ENCODE data around the gene CBR4. TPM values are rescaled to one million over a fixed set of nuclear protein-coding genes. Genes with fewer than 3 reads are reported as not detected.

Gene CBR4
- 10 to 100 TPM; 16.0 to 17.8 TPM for total RNA-seq

- no peaks in the 10 kb centered on the region for H3K9me3 Mint-ChIP-seq (ENCODE audit: low read depth)
- H3K27ac Mint-ChIP-seq = peak within 1 kb of the TSS; percentile 85
- H3K27me3 Mint-ChIP-seq = no peaks in the 10 kb centered on the region
- ATAC-seq (peak; percentile 99), DNase-seq (peak; percentile 98)
- peaks cover 4% of the 10 kb centered on the region for H3K36me3 Mint-ChIP-seq
- H3K4me3 Mint-ChIP-seq = peak within 1 kb of the TSS; percentile 84
- H3K4me1 Mint-ChIP-seq = peaks cover 22% of the 10 kb centered on the region
- CTCF ChIA-PET = interaction anchor here (0.5 to 2.0 kb wide), 24 partner anchors 9 to 1460 kb away, joined by 3 to 6 read pairs (median 3); partner anchors contain the start of gene SH3RF1
These were observed at the start of gene CBR4 for GRCh38 chr4:169010125-169011023. TSS of gene CBR4 (minus strand) at chr4:169010255. CDS start at chr4:169010089, 166 bp downstream.

GRCh38 chr4:169059306-169060211, 49.5 kb upstream of the CBR4 start:
- H3K4me1 Mint-ChIP-seq = no peaks in the 10 kb centered on the region
- no peaks in the 10 kb centered on the region for H3K36me3 Mint-ChIP-seq
- DNase-seq = no peak
- CTCF ChIA-PET = no interaction called here
- H3K9me3 Mint-ChIP-seq (ENCODE audit: low read depth) = no peaks in the 10 kb centered on the region
- no peak overlapping the region for H3K27ac Mint-ChIP-seq
- ATAC-seq = no peak
- H3K4me3 Mint-ChIP-seq = no peak overlapping the region
- H3K27me3 Mint-ChIP-seq = no peaks in the 10 kb centered on the region

GRCh38 chr4:169058312-169058711, 48.3 kb upstream of the CBR4 start:
- ATAC-seq (no peak), DNase-seq (no peak)
- Mint-ChIP-seq H3K4me3 (no peak overlapping the region), H3K27ac (no peak overlapping the region), H3K9me3 (ENCODE audit: low read depth) (no peaks in the 10 kb centered on the region), H3K4me1 (no peaks in the 10 kb centered on the region), H3K36me3 (no peaks in the 10 kb centered on the region), H3K27me3 (no peaks in the 10 kb centered on the region)
- CTCF ChIA-PET = no interaction called here

- H3K27me3 Mint-ChIP-seq = no peaks in the 10 kb centered on the region
- DNase-seq (no peak), ATAC-seq (no peak)
- H3K4me3 Mint-ChIP-seq = no peak overlapping the region
- no peak overlapping the region for H3K27ac Mint-ChIP-seq
- no peaks in the 10 kb centered on the region for H3K9me3 Mint-ChIP-seq (ENCODE audit: low read depth)
- no peaks in the 10 kb centered on the region for H3K4me1 Mint-ChIP-seq
- H3K36me3 Mint-ChIP-seq = no peaks in the 10 kb centered on the region
- CTCF ChIA-PET = interaction anchor here (0.7 kb wide), 1 partner anchor 80 kb away, joined by 3 read pairs; no protein-coding TSS in a partner anchor
These were observed 44.8 kb upstream of the CBR4 start for GRCh38 chr4:169054879-169055278.

GRCh38 chr4:169052594-169052945, 42.5 kb upstream of the CBR4 start:
- no peak for ATAC-seq
- Mint-ChIP-seq H3K9me3 (ENCODE audit: low read depth) (no peaks in the 10 kb centered on the region), H3K4me1 (no peaks in the 10 kb centered on the region)

GRCh38 chr4:169051761-169052593, 41.9 kb upstream of the CBR4 start:
- H3K4me3 Mint-ChIP-seq = no peak overlapping the region
- no peak for ATAC-seq
- no peaks in the 10 kb centered on the region for H3K4me1 Mint-ChIP-seq
- no peaks in the 10 kb centered on the region for H3K36me3 Mint-ChIP-seq
- H3K27ac Mint-ChIP-seq = no peak overlapping the region
- CTCF ChIA-PET = no interaction called here
- H3K27me3 Mint-ChIP-seq = no peaks in the 10 kb centered on the region
- no peak for DNase-seq
- no peaks in the 10 kb centered on the region for H3K9me3 Mint-ChIP-seq (ENCODE audit: low read depth)

More at GRCh38 chr4:169052594-169052945, 42.5 kb upstream of the CBR4 start:
- Mint-ChIP-seq H3K36me3 (no peaks in the 10 kb centered on the region), H3K4me3 (no peak overlapping the region), H3K27me3 (no peaks in the 10 kb centered on the region), H3K27ac (no peak overlapping the region)
- DNase-seq = no peak
- CTCF ChIA-PET = no interaction called here

GRCh38 chr4:169050881-169051760, 41.1 kb upstream of the CBR4 start:
- no peak overlapping the region for H3K4me3 Mint-ChIP-seq
- no peak overlapping the region for H3K27ac Mint-ChIP-seq
- no peak for DNase-seq
- no peaks in the 10 kb centered on the region for H3K4me1 Mint-ChIP-seq
- CTCF ChIA-PET = no interaction called here
- no peaks in the 10 kb centered on the region for H3K9me3 Mint-ChIP-seq (ENCODE audit: low read depth)
- ATAC-seq = no peak
- H3K36me3 Mint-ChIP-seq = no peaks in the 10 kb centered on the region
- H3K27me3 Mint-ChIP-seq = no peaks in the 10 kb centered on the region

- DNase-seq = no peak
- no peaks in the 10 kb centered on the region for H3K27me3 Mint-ChIP-seq
These were observed 40.2 kb upstream of the CBR4 start for GRCh38 chr4:169050284-169050683.

GRCh38 chr4:169048868-169049414, 38.9 kb upstream of the CBR4 start:
- Mint-ChIP-seq H3K27me3 (no peaks in the 10 kb centered on the region), H3K9me3 (ENCODE audit: low read depth) (no peaks in the 10 kb centered on the region), H3K27ac (no peak overlapping the region), H3K4me3 (no peak overlapping the region), H3K4me1 (no peaks in the 10 kb centered on the region), H3K36me3 (no peaks in the 10 kb centered on the region)
- ATAC-seq (no peak), DNase-seq (no peak)
- CTCF ChIA-PET = no interaction called here

More at GRCh38 chr4:169050284-169050683, 40.2 kb upstream of the CBR4 start:
- H3K27ac Mint-ChIP-seq = no peak overlapping the region
- no peak overlapping the region for H3K4me3 Mint-ChIP-seq
- no peaks in the 10 kb centered on the region for H3K4me1 Mint-ChIP-seq
- no peaks in the 10 kb centered on the region for H3K9me3 Mint-ChIP-seq (ENCODE audit: low read depth)
- no peak for ATAC-seq
- CTCF ChIA-PET = no interaction called here
- no peaks in the 10 kb centered on the region for H3K36me3 Mint-ChIP-seq

GRCh38 chr4:169047956-169048355, 37.9 kb upstream of the CBR4 start:
- no peak for ATAC-seq
- Mint-ChIP-seq H3K27me3 (no peaks in the 10 kb centered on the region), H3K36me3 (no peaks in the 10 kb centered on the region)

GRCh38 chr4:169045862-169046584, 36.0 kb upstream of the CBR4 start:
- no peaks in the 10 kb centered on the region for H3K36me3 Mint-ChIP-seq
- DNase-seq (no peak), ATAC-seq (no peak)
- no peak overlapping the region for H3K4me3 Mint-ChIP-seq
- H3K4me1 Mint-ChIP-seq = no peaks in the 10 kb centered on the region
- H3K9me3 Mint-ChIP-seq (ENCODE audit: low read depth) = no peaks in the 10 kb centered on the region
- CTCF ChIA-PET = no interaction called here
- no peak overlapping the region for H3K27ac Mint-ChIP-seq
- no peaks in the 10 kb centered on the region for H3K27me3 Mint-ChIP-seq

More at GRCh38 chr4:169047956-169048355, 37.9 kb upstream of the CBR4 start:
- DNase-seq = no peak
- H3K27ac Mint-ChIP-seq = no peak overlapping the region
- CTCF ChIA-PET = no interaction called here
- H3K4me3 Mint-ChIP-seq = no peak overlapping the region
- no peaks in the 10 kb centered on the region for H3K9me3 Mint-ChIP-seq (ENCODE audit: low read depth)
- H3K4me1 Mint-ChIP-seq = no peaks in the 10 kb centered on the region
